DMS 273 treated with DMSO at 0.1 percent for 48 hours (cell line): ENCODE results near the gene TNFRSF12A.
"Not testable (repeated sequence)": the region's sequence is repeated elsewhere in the genome, so short reads cannot be mapped to it uniquely, and the experiment has no call there.

ENCODE experiments used
- DNase-seq: peaks from one replicate; lab custom pipeline; 2025; lab: John Stamatoyannopoulos, UW

Gene TNFRSF12A

GRCh38 chr16:3065742-3066439, 45.7 kb downstream of the TNFRSF12A start:
- no peak for DNase-seq

GRCh38 chr16:3066440-3066748, 46.2 kb downstream of the TNFRSF12A start:
- DNase-seq, result no peak

- no peak for DNase-seq
Measured at GRCh38 chr16:3068487-3068886, 48.3 kb downstream of the TNFRSF12A start.

- DNase-seq, result not testable (repeated sequence)
Measured at GRCh38 chr16:3069146-3069545, 49.0 kb downstream of the TNFRSF12A start.

- DNase-seq, result no peak
Measured at GRCh38 chr16:3070608-3071111, 50.5 kb downstream of the TNFRSF12A start.

- DNase-seq, result no peak
Measured at GRCh38 chr16:3071655-3072054, 51.5 kb downstream of the TNFRSF12A start.
